HepG2 (cell line): ENCODE data around the gene PA2G4. TPM values are rescaled to one million over a fixed set of nuclear protein-coding genes. Genes with fewer than 3 reads are reported as not detected.
A peak's percentile ranks its signal among the peaks of the same experiment; 100 is the strongest.

Source experiments
- FOXO1 ChIP-seq: sonication (generic); formaldehyde crosslinking; IDR thresholded peaks from 2 replicates; pipeline ENCODE4 v1.4.0; 2020; ENCODE audit warnings: missing genetic modification reagents
- HNRNPK ChIP-seq: fragments of 200-400 bp; formaldehyde crosslinking; IDR thresholded peaks from 2 replicates; pipeline ENCODE4 v1.6.1; 2018; ENCODE audit warnings: low read length, low read depth, moderate library complexity, mild to moderate bottlenecking; ENCODE audit not compliant: poor library complexity, severe bottlenecking
- HOXA3 ChIP-seq: sonication (generic); formaldehyde crosslinking; IDR thresholded peaks from 2 replicates; pipeline ENCODE4 v1.5.0; 2020; ENCODE audit warnings: missing genetic modification reagents
- NBN ChIP-seq: fragments of 450-650 bp; conservative IDR thresholded peaks from 2 replicates; pipeline ENCODE4 v1.6.1; 2017
- NCOA1 ChIP-seq: sonication (generic); formaldehyde crosslinking; IDR thresholded peaks from 2 replicates; pipeline ENCODE4 v1.9.0; 2021; ENCODE audit warnings: missing genetic modification reagents
- NFRKB ChIP-seq: fragments of 450-650 bp; IDR thresholded peaks from 2 replicates; pipeline ENCODE4 v1.6.1; 2017
- RAD51 ChIP-seq: fragments of 450-650 bp; IDR thresholded peaks from 2 replicates; pipeline ENCODE4 v1.6.1; 2016; ENCODE audit warnings: borderline replicate concordance
- RBAK ChIP-seq: sonication (generic); formaldehyde crosslinking; IDR thresholded peaks from 2 replicates; pipeline ENCODE4 v1.5.1; 2020; ENCODE audit warnings: mild to moderate bottlenecking, missing genetic modification reagents
- SRY ChIP-seq: sonication (generic); formaldehyde crosslinking; IDR thresholded peaks from 2 replicates; pipeline ENCODE4 v1.8.0; 2022; ENCODE audit warnings: mild to moderate bottlenecking, missing genetic modification reagents
- TMF1 ChIP-seq: sonication (generic); formaldehyde crosslinking; IDR thresholded peaks from 2 replicates; pipeline ENCODE4 v1.8.1; 2022; ENCODE audit warnings: low read depth, missing genetic modification reagents
- XBP1 ChIP-seq: sonication (generic); formaldehyde crosslinking; IDR thresholded peaks from 2 replicates; pipeline ENCODE4 v1.5.0; 2020; ENCODE audit warnings: missing genetic modification reagents
- YY1 ChIP-seq: IDR thresholded peaks from 2 replicates; pipeline ENCODE4 v1.6.1; 2011; ENCODE audit warnings: low read length, low read depth, moderate library complexity, mild to moderate bottlenecking; ENCODE audit not compliant: insufficient read depth, insufficient replicate concordance
- ZNF260 ChIP-seq: sonication (generic); formaldehyde crosslinking; IDR thresholded peaks from 2 replicates; pipeline ENCODE4 v1.4.0; 2020; ENCODE audit warnings: missing genetic modification reagents, low read depth, mild to moderate bottlenecking, borderline replicate concordance
- ZNF3 ChIP-seq: IDR thresholded peaks from 2 replicates; pipeline ENCODE4 v1.7.0; 2017; ENCODE audit warnings: inconsistent platforms
- ZNF382 ChIP-seq: sonication (generic); formaldehyde crosslinking; IDR thresholded peaks from 2 replicates; pipeline ENCODE4 v1.5.0; 2020; ENCODE audit warnings: missing genetic modification reagents, mild to moderate bottlenecking, borderline replicate concordance
- ZNF720 ChIP-seq: sonication (generic); formaldehyde crosslinking; IDR thresholded peaks from 2 replicates; pipeline ENCODE4 v1.4.0; 2020; ENCODE audit warnings: missing genetic modification reagents
- ZNF772 ChIP-seq: sonication (generic); formaldehyde crosslinking; IDR thresholded peaks from 2 replicates; pipeline ENCODE4 v1.5.0; 2020; ENCODE audit warnings: mild to moderate bottlenecking, missing genetic modification reagents
- ZNF883 ChIP-seq: sonication (generic); formaldehyde crosslinking; IDR thresholded peaks from 2 replicates; pipeline ENCODE4 v1.5.1; 2020; ENCODE audit warnings: mild to moderate bottlenecking, missing genetic modification reagents; ENCODE audit errors: not compliant biosample characterization
- polyA plus RNA-seq, 8 experiments: library from polyadenylated mRNA; depleted of rRNA in 3 of 8; stranded (reverse) in 7 of 8; unstranded in 1 of 8; fragments of >200 nt; fragmentation: Illumina TruSeq in 4 of 8; extraction: Trizol in 4 of 8; gene quantifications; 2 replicates each; pipeline versions ENCODE4 v1.2.1 to v1.2.3, GENCODE V29; 2011 to 2016; ENCODE audit warnings: low read depth in 4 of 8, missing spikeins in 1 of 8, mixed read lengths in 1 of 8; ENCODE audit not compliant: insufficient read depth in 1 of 8
- total RNA-seq, 5 experiments: library from RNA; depleted of rRNA; stranded (reverse); fragments of >200 nt; fragmentation: Illumina TruSeq; extraction: Trizol; gene quantifications; 2 replicates each; pipeline ENCODE4 v1.2.3, GENCODE V29; 2016; ENCODE audit warnings: low read depth in 1 of 5
- TF ChIP-seq, protein P1 (sequence below): IDR thresholded peaks from 2 replicates; pipeline ENCODE4 v1.6.1; 2012; ENCODE audit warnings: low read depth, low read length, improper control_type of control experiment
- TF ChIP-seq, protein P2 (sequence below): sonication (generic); formaldehyde crosslinking; IDR thresholded peaks from 2 replicates; pipeline ENCODE4 v1.5.1; 2020; ENCODE audit warnings: missing genetic modification reagents, mild to moderate bottlenecking, borderline replicate concordance
- TF ChIP-seq, protein P3 (sequence below), 2 experiments: sonication (generic) in 1 of 2; formaldehyde crosslinking in 1 of 2; IDR thresholded peaks; 2 replicates each; pipeline versions ENCODE4 v1.6.1 to v1.9.0; 2014 to 2022; ENCODE audit warnings: antibody characterized with exemption in 1 of 2, borderline replicate concordance in 1 of 2, inconsistent platforms in 1 of 2, low read depth in 1 of 2, missing genetic modification reagents in 1 of 2

Gene PA2G4
- total and polyA plus RNA-seq, 2 of the 13 experiments (the other 11 are each of a cell fraction or from before 2014, with no cell fraction given) = 147 to 240 TPM

DNA sequence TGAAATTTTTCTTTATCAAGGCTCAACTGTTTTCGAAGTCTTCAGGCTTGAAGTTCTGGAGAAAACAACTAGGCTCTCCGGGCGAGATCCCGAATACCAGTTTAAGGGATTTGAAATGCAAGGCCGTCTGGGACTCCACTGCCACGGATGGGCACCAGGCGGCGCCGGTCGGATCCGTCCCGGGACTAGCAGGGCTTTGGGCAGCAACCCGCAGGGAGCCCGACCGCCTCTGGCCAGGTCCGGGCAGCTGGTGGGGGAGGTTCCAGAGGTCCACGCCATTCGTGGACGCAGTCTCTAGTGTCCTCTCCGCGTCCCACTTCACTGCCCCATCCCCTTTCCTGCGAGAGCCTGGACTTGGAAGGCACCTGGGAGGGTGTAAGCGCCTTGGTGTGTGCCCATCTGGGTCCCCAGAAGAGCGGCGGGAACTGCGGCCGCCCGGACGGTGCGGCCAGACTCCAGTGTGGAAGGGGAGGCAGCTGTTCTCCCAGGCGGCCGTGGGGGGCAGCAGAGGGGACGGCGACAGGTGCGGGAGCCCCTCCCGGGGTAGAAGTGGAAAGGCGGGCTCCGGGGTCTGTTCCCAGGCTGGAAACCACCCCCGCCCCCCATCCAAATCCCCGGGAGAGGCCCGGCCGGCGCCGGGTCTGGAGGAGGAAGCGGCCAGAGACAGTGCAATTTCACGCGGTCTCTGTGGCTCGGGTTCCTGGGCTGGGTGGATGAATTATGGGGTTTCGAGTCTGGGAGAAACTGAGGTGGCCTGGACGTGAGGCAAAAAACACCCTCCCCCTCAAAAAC is 25.2 kb upstream of the PA2G4 start (continued):
- TF ChIP-seq, protein P1, sequence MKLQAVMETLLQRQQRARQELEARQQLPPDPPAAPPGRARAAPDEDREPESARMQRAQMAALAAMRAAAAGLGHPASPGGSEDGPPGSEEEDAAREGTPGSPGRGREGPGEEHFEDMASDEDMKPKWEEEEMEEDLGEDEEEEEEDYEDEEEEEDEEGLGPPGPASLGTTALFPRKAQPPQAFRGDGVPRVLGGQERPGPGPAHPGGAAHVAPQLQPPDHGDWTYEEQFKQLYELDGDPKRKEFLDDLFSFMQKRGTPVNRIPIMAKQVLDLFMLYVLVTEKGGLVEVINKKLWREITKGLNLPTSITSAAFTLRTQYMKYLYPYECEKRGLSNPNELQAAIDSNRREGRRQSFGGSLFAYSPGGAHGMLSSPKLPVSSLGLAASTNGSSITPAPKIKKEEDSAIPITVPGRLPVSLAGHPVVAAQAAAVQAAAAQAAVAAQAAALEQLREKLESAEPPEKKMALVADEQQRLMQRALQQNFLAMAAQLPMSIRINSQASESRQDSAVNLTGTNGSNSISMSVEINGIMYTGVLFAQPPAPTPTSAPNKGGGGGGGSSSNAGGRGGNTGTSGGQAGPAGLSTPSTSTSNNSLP = no peak
- TF ChIP-seq XBP1 (no peak), RAD51 (no peak), ZNF3 (no peak), YY1 (peak; percentile 52), TMF1 (CRISPR knock-in tag) (no peak), ZNF720 (CRISPR knock-in tag) (no peak), RBAK (0 out of 2 replicates have a peak, but pooled peaks have one; percentile 27), ZNF772 (CRISPR knock-in tag) (0 out of 2 replicates have a peak, but pooled peaks have one; percentile 65), SRY (CRISPR knock-in tag) (no peak), NFRKB (no peak), NBN (no peak), NCOA1 (no peak), HOXA3 (CRISPR knock-in tag) (peak; percentile 66; the same call in 1 of the 2 replicates), ZNF382 (CRISPR knock-in tag) (no peak), ZNF260 (no peak), FOXO1 (CRISPR knock-in tag) (peak; percentile 37; the same call in 1 of the 2 replicates), HNRNPK (peak; percentile 49), ZNF883 (CRISPR knock-in tag) (peak; percentile 60)
- TF ChIP-seq, protein P2, sequence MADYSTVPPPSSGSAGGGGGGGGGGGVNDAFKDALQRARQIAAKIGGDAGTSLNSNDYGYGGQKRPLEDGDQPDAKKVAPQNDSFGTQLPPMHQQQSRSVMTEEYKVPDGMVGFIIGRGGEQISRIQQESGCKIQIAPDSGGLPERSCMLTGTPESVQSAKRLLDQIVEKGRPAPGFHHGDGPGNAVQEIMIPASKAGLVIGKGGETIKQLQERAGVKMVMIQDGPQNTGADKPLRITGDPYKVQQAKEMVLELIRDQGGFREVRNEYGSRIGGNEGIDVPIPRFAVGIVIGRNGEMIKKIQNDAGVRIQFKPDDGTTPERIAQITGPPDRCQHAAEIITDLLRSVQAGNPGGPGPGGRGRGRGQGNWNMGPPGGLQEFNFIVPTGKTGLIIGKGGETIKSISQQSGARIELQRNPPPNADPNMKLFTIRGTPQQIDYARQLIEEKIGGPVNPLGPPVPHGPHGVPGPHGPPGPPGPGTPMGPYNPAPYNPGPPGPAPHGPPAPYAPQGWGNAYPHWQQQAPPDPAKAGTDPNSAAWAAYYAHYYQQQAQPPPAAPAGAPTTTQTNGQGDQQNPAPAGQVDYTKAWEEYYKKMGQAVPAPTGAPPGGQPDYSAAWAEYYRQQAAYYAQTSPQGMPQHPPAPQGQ (CRISPR knock-in tag) = no peak
- TF ChIP-seq, protein P3, sequence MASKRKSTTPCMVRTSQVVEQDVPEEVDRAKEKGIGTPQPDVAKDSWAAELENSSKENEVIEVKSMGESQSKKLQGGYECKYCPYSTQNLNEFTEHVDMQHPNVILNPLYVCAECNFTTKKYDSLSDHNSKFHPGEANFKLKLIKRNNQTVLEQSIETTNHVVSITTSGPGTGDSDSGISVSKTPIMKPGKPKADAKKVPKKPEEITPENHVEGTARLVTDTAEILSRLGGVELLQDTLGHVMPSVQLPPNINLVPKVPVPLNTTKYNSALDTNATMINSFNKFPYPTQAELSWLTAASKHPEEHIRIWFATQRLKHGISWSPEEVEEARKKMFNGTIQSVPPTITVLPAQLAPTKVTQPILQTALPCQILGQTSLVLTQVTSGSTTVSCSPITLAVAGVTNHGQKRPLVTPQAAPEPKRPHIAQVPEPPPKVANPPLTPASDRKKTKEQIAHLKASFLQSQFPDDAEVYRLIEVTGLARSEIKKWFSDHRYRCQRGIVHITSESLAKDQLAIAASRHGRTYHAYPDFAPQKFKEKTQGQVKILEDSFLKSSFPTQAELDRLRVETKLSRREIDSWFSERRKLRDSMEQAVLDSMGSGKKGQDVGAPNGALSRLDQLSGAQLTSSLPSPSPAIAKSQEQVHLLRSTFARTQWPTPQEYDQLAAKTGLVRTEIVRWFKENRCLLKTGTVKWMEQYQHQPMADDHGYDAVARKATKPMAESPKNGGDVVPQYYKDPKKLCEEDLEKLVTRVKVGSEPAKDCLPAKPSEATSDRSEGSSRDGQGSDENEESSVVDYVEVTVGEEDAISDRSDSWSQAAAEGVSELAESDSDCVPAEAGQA (IDR thresholded peaks at IDR 0.05; ENCODE audit: low read depth) = no peak
- TF ChIP-seq, protein P3 (CRISPR knock-in tag; IDR thresholded peaks at IDR 0.05; ENCODE audit: borderline replicate concordance) = no peak
